Measurements from ENCODE around the gene STK25.
"Not testable (repeated sequence)": the region's sequence is repeated elsewhere in the genome, so short reads cannot be mapped to it uniquely, and the experiment has no call there.

Gene STK25

GRCh38 chr2:241538838-241539615 is 30.6 kb upstream of the STK25 start:
- peaks cover 14% of the 10 kb centered on the region for H3K27me3 ChIP-seq (ENCODE audit: insufficient read depth, low read length)
- H3K4me1 ChIP-seq (ENCODE audit: control insufficient read depth, insufficient read depth, low read length, unreplicated experiment), result peaks cover 16% of the 10 kb centered on the region
- H2AFZ ChIP-seq (ENCODE audit: low read length, unreplicated experiment), result no peak overlapping the region
- H3K79me2 ChIP-seq (ENCODE audit: control insufficient read depth, insufficient read depth, low read length, unreplicated experiment), result no peaks in the 10 kb centered on the region
- H3K27ac ChIP-seq (ENCODE audit: low read depth, low read length), result no peak overlapping the region
- no peak overlapping the region for H3K4me3 ChIP-seq (ENCODE audit: low read depth, low read length)
- H3K36me3 ChIP-seq (ENCODE audit: insufficient read depth, low read length), result no peaks in the 10 kb centered on the region

DNA sequence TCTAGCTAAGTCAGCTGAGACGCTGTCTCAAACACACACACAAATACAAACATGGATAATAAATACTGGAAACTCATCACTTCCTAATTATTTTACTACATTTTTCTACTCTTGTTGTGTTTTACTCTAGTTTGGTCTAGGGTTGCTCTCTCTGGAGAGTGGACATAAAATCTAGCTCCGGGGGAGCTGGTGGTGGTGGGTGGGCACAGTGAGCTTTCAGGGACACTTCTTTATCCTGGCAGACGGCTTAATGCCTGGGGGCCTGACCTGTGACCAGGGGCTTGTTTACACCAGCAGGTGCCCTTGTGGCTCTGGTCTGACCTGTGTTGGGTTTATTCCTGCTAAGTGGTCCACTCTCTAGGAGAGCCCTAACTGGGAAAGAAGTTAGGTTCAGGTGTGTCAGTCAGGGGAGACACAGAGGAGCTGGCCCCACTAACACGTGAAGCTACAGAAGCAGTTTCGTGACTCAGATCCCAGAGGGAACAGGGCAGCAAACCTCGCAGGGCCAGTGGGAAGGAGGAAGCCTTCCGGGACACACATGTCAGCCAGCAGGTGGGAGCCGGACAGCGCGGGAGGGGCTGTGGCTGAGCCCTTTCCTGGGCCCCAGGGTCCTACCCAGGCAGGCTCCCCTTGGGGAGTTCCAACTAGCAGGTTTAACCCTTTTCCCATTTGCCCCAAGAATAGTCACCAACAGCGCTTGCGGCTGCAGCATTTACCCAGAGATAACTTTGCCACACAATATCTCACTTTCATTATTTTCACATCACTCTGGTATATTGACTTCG is 27.7 kb upstream of the STK25 start:
- no peak overlapping the region for H2AFZ ChIP-seq (ENCODE audit: low read length, unreplicated experiment)
- H3K36me3 ChIP-seq (ENCODE audit: insufficient read depth, low read length), result no peaks in the 10 kb centered on the region
- peaks cover 5% of the 10 kb centered on the region for H3K27me3 ChIP-seq (ENCODE audit: insufficient read depth, low read length)
- H3K79me2 ChIP-seq (ENCODE audit: control insufficient read depth, insufficient read depth, low read length, unreplicated experiment), result no peaks in the 10 kb centered on the region
- H3K27ac ChIP-seq (ENCODE audit: low read depth, low read length), result no peak overlapping the region
- H3K4me1 ChIP-seq (ENCODE audit: control insufficient read depth, insufficient read depth, low read length, unreplicated experiment), result peaks cover 10% of the 10 kb centered on the region
- no peak overlapping the region for H3K4me3 ChIP-seq (ENCODE audit: low read depth, low read length)

DNA sequence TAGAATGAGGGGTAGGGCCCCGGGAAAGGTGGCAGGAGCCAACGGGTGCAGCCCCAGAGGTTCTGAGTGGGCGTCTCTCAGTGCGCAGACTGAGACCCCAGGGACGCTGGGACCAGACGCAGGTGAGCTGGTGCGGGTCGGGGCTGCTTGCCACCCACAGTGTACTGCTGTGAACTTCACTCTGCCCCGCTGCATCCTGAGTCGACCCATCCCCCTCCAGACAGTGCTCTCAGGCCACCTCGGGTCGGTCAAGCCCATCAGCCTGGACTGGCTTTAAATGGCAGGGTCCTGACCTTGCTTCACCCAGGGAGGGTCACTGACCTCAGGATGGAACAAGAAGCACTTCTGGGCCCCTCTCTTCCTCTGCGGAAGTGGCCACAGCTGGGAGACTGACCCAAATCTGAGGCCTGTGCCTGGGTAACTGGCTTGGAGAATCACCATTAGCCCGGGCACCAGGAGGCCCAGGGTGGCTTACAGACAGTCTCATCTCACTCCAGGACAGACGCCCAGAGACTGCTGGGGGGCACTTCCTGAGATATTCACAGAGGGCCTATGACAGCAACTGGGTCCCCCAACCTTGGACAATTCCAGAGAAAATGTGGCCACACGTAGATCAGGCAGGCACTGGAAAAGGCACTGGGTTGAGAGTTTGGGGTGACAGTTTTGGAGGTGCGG is 26.5 kb upstream of the STK25 start:
- peaks cover 13% of the 10 kb centered on the region for H3K27me3 ChIP-seq (ENCODE audit: insufficient read depth, low read length)
- no peak overlapping the region for H3K4me3 ChIP-seq (ENCODE audit: low read depth, low read length)
- no peaks in the 10 kb centered on the region for H3K79me2 ChIP-seq (ENCODE audit: control insufficient read depth, insufficient read depth, low read length, unreplicated experiment)
- no peaks in the 10 kb centered on the region for H3K36me3 ChIP-seq (ENCODE audit: insufficient read depth, low read length)
- H3K27ac ChIP-seq (ENCODE audit: low read depth, low read length), result no peak overlapping the region
- H3K4me1 ChIP-seq (ENCODE audit: control insufficient read depth, insufficient read depth, low read length, unreplicated experiment), result peaks cover 4% of the 10 kb centered on the region
- H2AFZ ChIP-seq (ENCODE audit: low read length, unreplicated experiment), result no peak overlapping the region

DNA sequence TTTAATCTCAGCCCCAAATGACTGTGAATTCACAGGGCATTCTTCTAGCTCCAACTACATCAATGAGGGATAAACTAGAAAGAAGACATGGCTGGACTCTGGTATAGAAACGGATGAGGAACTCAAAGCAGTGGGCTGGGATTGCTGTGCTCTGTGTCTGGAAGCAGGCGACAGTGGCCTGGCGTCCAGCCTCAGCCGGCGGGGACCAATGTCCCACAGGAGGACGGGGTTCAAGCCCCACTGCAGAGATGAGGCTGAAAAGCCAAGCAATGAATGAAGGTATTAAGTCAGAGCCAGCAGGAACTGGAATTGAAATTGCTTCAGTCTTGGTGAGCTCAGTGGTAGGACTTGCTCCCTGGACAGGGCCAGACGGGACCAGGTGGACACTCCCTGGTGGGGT is 25.9 kb upstream of the STK25 start:
- H3K27ac ChIP-seq (ENCODE audit: low read depth, low read length), result no peak overlapping the region

GRCh38 chr2:241532733-241533601 is 24.6 kb upstream of the STK25 start:
- H2AFZ ChIP-seq (ENCODE audit: low read length, unreplicated experiment), result no peak overlapping the region
- no peak overlapping the region for H3K4me3 ChIP-seq (ENCODE audit: low read depth, low read length)
- H3K4me1 ChIP-seq (ENCODE audit: control insufficient read depth, insufficient read depth, low read length, unreplicated experiment), result peaks cover 4% of the 10 kb centered on the region
- peaks cover 13% of the 10 kb centered on the region for H3K27me3 ChIP-seq (ENCODE audit: insufficient read depth, low read length)
- H3K36me3 ChIP-seq (ENCODE audit: insufficient read depth, low read length), result no peaks in the 10 kb centered on the region
- H3K27ac ChIP-seq (ENCODE audit: low read depth, low read length), result no peak overlapping the region
- no peaks in the 10 kb centered on the region for H3K79me2 ChIP-seq (ENCODE audit: control insufficient read depth, insufficient read depth, low read length, unreplicated experiment)

More for the DNA sequence above, 25.9 kb upstream of the STK25 start:
- Histone ChIP-seq H3K36me3 (ENCODE audit: insufficient read depth, low read length) (no peaks in the 10 kb centered on the region), H3K4me3 (ENCODE audit: low read depth, low read length) (no peak overlapping the region), H2AFZ (ENCODE audit: low read length, unreplicated experiment) (no peak overlapping the region), H3K79me2 (ENCODE audit: control insufficient read depth, insufficient read depth, low read length, unreplicated experiment) (no peaks in the 10 kb centered on the region), H3K27me3 (ENCODE audit: insufficient read depth, low read length) (peaks cover 13% of the 10 kb centered on the region), H3K4me1 (ENCODE audit: control insufficient read depth, insufficient read depth, low read length, unreplicated experiment) (peaks cover 4% of the 10 kb centered on the region)

DNA sequence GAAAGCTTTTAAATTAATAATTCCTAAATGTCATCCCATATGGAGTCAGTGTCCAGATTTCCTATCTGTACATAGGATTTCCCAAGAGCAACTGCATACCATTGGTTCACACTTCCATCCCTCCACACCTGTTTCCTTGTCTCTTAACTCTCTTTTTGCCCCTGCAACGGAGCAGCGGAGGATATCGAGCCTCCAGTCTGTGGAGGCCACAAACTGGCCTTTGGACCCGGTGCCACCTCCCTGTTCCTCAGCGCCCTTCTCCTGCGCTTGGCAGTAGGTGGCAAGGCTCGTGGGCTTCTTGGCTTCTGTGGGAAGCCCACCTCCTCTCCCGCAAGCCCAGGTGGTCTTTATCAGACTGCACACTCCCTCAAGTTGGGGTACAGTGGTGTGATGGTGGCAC is 23.8 kb upstream of the STK25 start:
- peaks cover 13% of the 10 kb centered on the region for H3K27me3 ChIP-seq (ENCODE audit: insufficient read depth, low read length)
- H3K79me2 ChIP-seq (ENCODE audit: control insufficient read depth, insufficient read depth, low read length, unreplicated experiment), result no peaks in the 10 kb centered on the region
- H3K4me3 ChIP-seq (ENCODE audit: low read depth, low read length), result no peak overlapping the region
- no peaks in the 10 kb centered on the region for H3K36me3 ChIP-seq (ENCODE audit: insufficient read depth, low read length)
- peaks cover 4% of the 10 kb centered on the region for H3K4me1 ChIP-seq (ENCODE audit: control insufficient read depth, insufficient read depth, low read length, unreplicated experiment)
- H2AFZ ChIP-seq (ENCODE audit: low read length, unreplicated experiment), result no peak overlapping the region
- H3K27ac ChIP-seq (ENCODE audit: low read depth, low read length), result no peak overlapping the region

- Histone ChIP-seq H3K36me3 (ENCODE audit: insufficient read depth, low read length) (no peaks in the 10 kb centered on the region), H3K4me3 (ENCODE audit: low read depth, low read length) (no peak overlapping the region), H2AFZ (ENCODE audit: low read length, unreplicated experiment) (no peak overlapping the region), H3K27ac (ENCODE audit: low read depth, low read length) (no peak overlapping the region), H3K4me1 (ENCODE audit: control insufficient read depth, insufficient read depth, low read length, unreplicated experiment) (peaks cover 1% of the 10 kb centered on the region), H3K79me2 (ENCODE audit: control insufficient read depth, insufficient read depth, low read length, unreplicated experiment) (no peaks in the 10 kb centered on the region), H3K27me3 (ENCODE audit: insufficient read depth, low read length) (peaks cover 13% of the 10 kb centered on the region)
Measured at GRCh38 chr2:241531161-241531722, 22.9 kb upstream of the STK25 start.

- no peaks in the 10 kb centered on the region for H3K36me3 ChIP-seq (ENCODE audit: insufficient read depth, low read length)
- H3K79me2 ChIP-seq (ENCODE audit: control insufficient read depth, insufficient read depth, low read length, unreplicated experiment), result no peaks in the 10 kb centered on the region
- no peaks in the 10 kb centered on the region for H3K4me1 ChIP-seq (ENCODE audit: control insufficient read depth, insufficient read depth, low read length, unreplicated experiment)
- no peak overlapping the region for H3K27ac ChIP-seq (ENCODE audit: low read depth, low read length)
- no peak overlapping the region for H3K4me3 ChIP-seq (ENCODE audit: low read depth, low read length)
- H2AFZ ChIP-seq (ENCODE audit: low read length, unreplicated experiment), result no peak overlapping the region
- peaks cover 13% of the 10 kb centered on the region for H3K27me3 ChIP-seq (ENCODE audit: insufficient read depth, low read length)
Measured at GRCh38 chr2:241530571-241530970, 22.2 kb upstream of the STK25 start.

- H3K4me1 ChIP-seq (ENCODE audit: control insufficient read depth, insufficient read depth, low read length, unreplicated experiment); H2AFZ ChIP-seq (ENCODE audit: low read length, unreplicated experiment); H3K27ac ChIP-seq (ENCODE audit: low read depth, low read length); H3K4me3 ChIP-seq (ENCODE audit: low read depth, low read length); H3K36me3 ChIP-seq (ENCODE audit: insufficient read depth, low read length); H3K79me2 ChIP-seq (ENCODE audit: control insufficient read depth, insufficient read depth, low read length, unreplicated experiment); H3K27me3 ChIP-seq (ENCODE audit: insufficient read depth, low read length): not testable (repeated sequence)
Measured at GRCh38 chr2:241525818-241526780, 17.7 kb upstream of the STK25 start.
